Activated CD4-positive, alpha-beta memory T cell treated with anti-CD3 and anti-CD28 coated beads, Interleukin-2, amount 10 ng/mL, durations not matched to agents 7 days and 5 days (primary cell): Measurements from ENCODE around the gene GRM4. TPM values are rescaled to one million over a fixed set of nuclear protein-coding genes. Genes with fewer than 3 reads are reported as not detected.

Experiments
- CTCF ChIA-PET: fragments of 350-600 bp; sonication (Branson Sonifier 250); formaldehyde crosslinking; loops from one replicate; lab custom pipeline; 2021; ENCODE audit warnings: antibody characterized with exemption, inconsistent platforms; lab: Charles Lee
- POLR2A ChIA-PET: fragments of 350-600 bp; sonication (Branson Sonifier 250); formaldehyde crosslinking; loops from one replicate; lab custom pipeline; 2021; ENCODE audit warnings: antibody characterized with exemption; lab: Charles Lee
- DNase-seq: peaks from one replicate; pipeline ENCODE4 v3.0.0-alpha.2; 2020
- H3K27ac Mint-ChIP-seq: one replicate; pipeline ENCODE4 v1.8.0; 2021; ENCODE audit warnings: mild to moderate bottlenecking, mixed read lengths
- H3K27me3 Mint-ChIP-seq: one replicate; pipeline ENCODE4 v1.8.0; 2021; ENCODE audit warnings: mixed read lengths
- H3K36me3 Mint-ChIP-seq: one replicate; pipeline ENCODE4 v1.8.0; 2021; ENCODE audit warnings: low read depth, mixed read lengths
- H3K4me1 Mint-ChIP-seq: one replicate; pipeline ENCODE4 v1.8.0; 2021; ENCODE audit warnings: mixed read lengths
- H3K4me3 Mint-ChIP-seq: one replicate; pipeline ENCODE4 v1.8.0; 2021; ENCODE audit warnings: mild to moderate bottlenecking, mixed read lengths
- H3K9me3 Mint-ChIP-seq: one replicate; pipeline ENCODE4 v1.8.0; 2021; ENCODE audit warnings: mixed read lengths
- total RNA-seq, 2 experiments: library from RNA; stranded (reverse); gene quantifications; one replicate each; pipeline ENCODE4 v1.2.3, GENCODE V29; 2021

GRM4 gene
- total RNA-seq, 2 experiments from 2014 or later, result not detected

GRCh38 chr6:34066218-34066571 lies 79.7 kb downstream of the GRM4 start:
- H3K27ac Mint-ChIP-seq, result no peak overlapping the region
- ChIA-PET POLR2A (no interaction called here), CTCF (no interaction called here)
- no peaks in the 10 kb centered on the region for H3K36me3 Mint-ChIP-seq
- no peaks in the 10 kb centered on the region for H3K9me3 Mint-ChIP-seq
- no peak overlapping the region for H3K4me3 Mint-ChIP-seq
- H3K4me1 Mint-ChIP-seq, result no peaks in the 10 kb centered on the region
- no peaks in the 10 kb centered on the region for H3K27me3 Mint-ChIP-seq
- no peak for DNase-seq

DNA sequence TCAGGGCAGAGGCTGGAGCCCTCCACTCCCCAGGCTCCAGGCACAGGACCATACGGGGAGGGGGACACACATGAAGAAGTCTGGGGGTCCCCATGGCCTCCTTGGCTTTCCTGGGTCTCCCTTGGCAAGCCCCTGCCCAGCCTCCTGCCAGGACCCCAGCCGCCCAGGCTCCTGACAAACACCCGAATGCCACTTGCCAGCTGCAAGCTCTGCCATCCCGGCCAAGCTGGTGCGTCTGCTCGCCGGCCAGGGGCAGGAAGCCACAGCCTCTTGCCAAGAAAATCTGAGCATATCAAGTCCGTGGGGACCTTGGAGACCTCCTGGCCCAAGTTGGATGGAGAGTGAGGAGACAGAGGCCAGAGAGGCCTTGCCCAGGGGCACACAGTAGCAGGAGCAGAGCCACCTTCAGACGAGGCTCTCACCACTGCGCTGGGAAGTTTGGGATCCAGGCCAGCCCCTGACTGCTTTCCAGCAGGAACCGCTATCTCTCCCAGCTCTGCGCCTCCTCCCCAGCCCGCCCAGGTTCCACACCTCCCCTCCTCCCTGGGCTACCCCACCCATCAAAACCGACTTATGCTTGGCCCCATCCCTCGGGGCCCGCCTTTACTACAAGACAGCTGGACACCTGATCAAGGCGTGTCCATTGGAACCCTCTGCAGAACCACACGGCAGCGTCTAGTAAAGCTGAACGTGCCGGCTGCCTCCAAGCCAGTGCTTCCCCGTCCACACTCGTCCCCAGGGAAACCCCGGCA lies 80.2 kb downstream of the GRM4 start:
- Mint-ChIP-seq H3K27me3 (no peaks in the 10 kb centered on the region), H3K27ac (no peak overlapping the region), H3K36me3 (no peaks in the 10 kb centered on the region), H3K4me1 (no peaks in the 10 kb centered on the region), H3K9me3 (no peaks in the 10 kb centered on the region), H3K4me3 (no peak overlapping the region)
- CTCF ChIA-PET, result no interaction called here
- POLR2A ChIA-PET, result no interaction called here
- no peak for DNase-seq

- Mint-ChIP-seq H3K27me3 (no peaks in the 10 kb centered on the region), H3K4me1 (no peaks in the 10 kb centered on the region), H3K27ac (no peak overlapping the region), H3K36me3 (no peaks in the 10 kb centered on the region), H3K9me3 (no peaks in the 10 kb centered on the region), H3K4me3 (no peak overlapping the region)
- no peak for DNase-seq
- CTCF ChIA-PET, result interaction anchor here (1.7 kb wide), 1 partner anchor 9 kb away, joined by 5 read pairs; no protein-coding TSS in a partner anchor
- POLR2A ChIA-PET, result no interaction called here
Observed at GRCh38 chr6:34064675-34065074, 81.2 kb downstream of the GRM4 start.

- Mint-ChIP-seq H3K4me1 (no peaks in the 10 kb centered on the region), H3K27me3 (no peaks in the 10 kb centered on the region), H3K36me3 (no peaks in the 10 kb centered on the region), H3K4me3 (no peak overlapping the region), H3K27ac (no peak overlapping the region), H3K9me3 (no peaks in the 10 kb centered on the region)
- no peak for DNase-seq
- ChIA-PET POLR2A (no interaction called here), CTCF (interaction anchor here (1.0 to 1.7 kb wide), 2 partner anchors 8 to 32 kb away, joined by 4 to 5 read pairs; no protein-coding TSS in a partner anchor)
Observed at GRCh38 chr6:34063651-34064050, 82.2 kb downstream of the GRM4 start.

- CTCF ChIA-PET, result interaction anchor here (1.7 kb wide), 1 partner anchor 8 kb away, joined by 5 read pairs; no protein-coding TSS in a partner anchor
- POLR2A ChIA-PET, result no interaction called here
- no peaks in the 10 kb centered on the region for H3K27me3 Mint-ChIP-seq
- no peak overlapping the region for H3K4me3 Mint-ChIP-seq
- DNase-seq, result no peak
- H3K27ac Mint-ChIP-seq, result no peak overlapping the region
- H3K36me3 Mint-ChIP-seq, result no peaks in the 10 kb centered on the region
- no peaks in the 10 kb centered on the region for H3K9me3 Mint-ChIP-seq
- no peaks in the 10 kb centered on the region for H3K4me1 Mint-ChIP-seq
Observed at GRCh38 chr6:34062815-34063214, 83.1 kb downstream of the GRM4 start.

- ChIA-PET CTCF (no interaction called here), POLR2A (no interaction called here)
- DNase-seq, result no peak
- H3K9me3 Mint-ChIP-seq, result no peaks in the 10 kb centered on the region
- H3K4me3 Mint-ChIP-seq, result no peak overlapping the region
- no peaks in the 10 kb centered on the region for H3K4me1 Mint-ChIP-seq
- H3K27me3 Mint-ChIP-seq, result no peaks in the 10 kb centered on the region
- H3K36me3 Mint-ChIP-seq, result no peaks in the 10 kb centered on the region
- no peak overlapping the region for H3K27ac Mint-ChIP-seq
Observed at GRCh38 chr6:34062156-34062555, 83.7 kb downstream of the GRM4 start.

DNA sequence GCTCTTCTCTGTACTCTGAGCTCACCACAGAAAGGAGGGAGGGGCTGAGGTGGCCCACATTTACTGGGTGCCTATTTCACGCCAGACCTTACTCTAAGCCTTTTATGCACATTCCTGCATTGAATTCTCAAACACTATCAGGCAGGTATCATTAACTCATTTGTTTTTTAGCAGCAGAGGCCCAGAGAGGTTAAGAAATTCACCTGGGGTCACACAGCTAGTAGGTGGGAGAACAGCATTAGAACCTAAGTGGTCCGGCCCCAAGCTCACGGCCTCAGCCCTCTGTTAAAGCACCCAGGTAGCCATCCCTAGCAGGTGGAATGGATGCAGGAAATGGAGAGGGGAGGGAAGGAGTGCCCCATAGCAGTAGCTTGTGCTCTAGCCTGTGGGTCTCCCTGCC lies 84.5 kb downstream of the GRM4 start:
- Mint-ChIP-seq H3K9me3 (no peaks in the 10 kb centered on the region), H3K4me1 (no peaks in the 10 kb centered on the region), H3K36me3 (no peaks in the 10 kb centered on the region), H3K27ac (no peak overlapping the region), H3K4me3 (no peak overlapping the region), H3K27me3 (no peaks in the 10 kb centered on the region)
- DNase-seq, result no peak
- POLR2A ChIA-PET, result no interaction called here
- CTCF ChIA-PET, result no interaction called here

DNA sequence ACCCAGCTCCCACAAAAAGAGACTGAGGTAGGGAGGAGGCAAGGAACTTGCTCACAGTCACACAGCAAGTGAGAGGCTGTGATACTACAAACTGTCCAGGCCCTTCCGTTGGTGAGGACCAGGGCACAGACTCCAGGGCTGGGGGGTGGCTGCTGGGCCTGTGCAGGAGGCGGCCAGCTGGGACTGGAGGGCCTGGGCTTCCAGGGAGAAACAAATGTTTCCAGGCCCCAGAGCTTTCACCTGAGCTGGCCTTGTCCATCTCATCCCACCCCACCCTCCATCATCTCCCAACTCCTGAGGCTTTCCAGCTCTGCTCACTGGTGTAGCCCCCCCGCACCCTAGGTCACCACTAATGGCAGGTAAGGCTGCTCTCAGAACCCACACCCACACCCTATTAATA lies 86.0 kb downstream of the GRM4 start:
- POLR2A ChIA-PET, result no interaction called here
- no peak overlapping the region for H3K4me3 Mint-ChIP-seq
- H3K27ac Mint-ChIP-seq, result no peak overlapping the region
- no peak for DNase-seq
- no peaks in the 10 kb centered on the region for H3K36me3 Mint-ChIP-seq
- CTCF ChIA-PET, result no interaction called here
- H3K9me3 Mint-ChIP-seq, result no peaks in the 10 kb centered on the region
- no peaks in the 10 kb centered on the region for H3K27me3 Mint-ChIP-seq
- H3K4me1 Mint-ChIP-seq, result no peaks in the 10 kb centered on the region

DNA sequence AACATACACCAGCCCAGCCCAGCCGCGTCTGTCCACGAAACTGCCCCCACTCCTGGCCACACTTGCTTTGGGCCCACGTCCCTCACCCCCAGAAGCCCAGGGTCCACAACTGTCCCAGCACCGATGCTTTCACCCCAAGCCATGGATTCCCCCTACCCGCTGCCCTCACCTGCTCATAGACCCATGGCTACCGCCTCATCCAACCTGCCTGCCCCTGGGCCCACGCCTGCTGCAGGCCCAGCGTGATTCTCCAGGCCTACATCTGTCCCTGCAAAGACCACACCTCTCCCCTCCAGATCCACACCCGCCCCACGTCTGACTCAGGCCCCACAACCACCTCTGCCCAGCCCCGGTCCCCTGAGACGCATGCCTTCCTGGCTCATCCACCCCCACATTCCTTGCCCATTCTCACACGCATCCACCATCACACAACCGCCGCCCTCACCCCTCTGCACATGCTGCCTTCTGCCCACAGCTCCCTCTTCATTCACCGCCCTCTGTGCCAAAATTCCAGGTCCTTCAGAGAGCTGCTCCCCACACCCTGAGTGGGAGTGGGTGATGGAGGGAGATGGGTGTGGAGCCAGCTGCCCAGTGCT lies 86.7 kb downstream of the GRM4 start:
- Mint-ChIP-seq H3K4me1 (no peaks in the 10 kb centered on the region), H3K36me3 (no peaks in the 10 kb centered on the region), H3K9me3 (no peaks in the 10 kb centered on the region), H3K4me3 (no peak overlapping the region), H3K27me3 (no peaks in the 10 kb centered on the region), H3K27ac (no peak overlapping the region)
- DNase-seq, result no peak
- POLR2A ChIA-PET, result no interaction called here
- CTCF ChIA-PET, result no interaction called here

DNA sequence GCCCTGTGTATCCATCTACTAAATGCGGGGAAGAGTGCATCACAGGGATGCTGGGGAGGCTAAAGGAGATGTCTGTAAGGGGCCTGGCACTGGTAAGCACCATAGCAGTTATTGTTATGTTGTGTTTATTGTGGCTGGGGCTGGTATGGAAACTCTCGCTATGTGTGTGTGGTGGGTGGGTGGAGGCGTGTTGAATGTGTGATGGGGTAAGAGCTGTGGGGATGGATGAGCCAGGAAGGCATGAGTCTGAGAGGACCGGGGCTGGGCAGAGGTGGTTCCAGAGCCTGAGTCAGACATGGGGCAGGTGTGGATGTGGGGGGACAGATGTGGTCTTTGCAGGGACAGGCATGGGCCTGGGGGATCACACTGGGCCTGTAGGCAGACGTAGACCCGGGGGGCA lies 88.1 kb downstream of the GRM4 start:
- Mint-ChIP-seq H3K27me3 (peaks cover 2% of the 10 kb centered on the region), H3K4me3 (no peak overlapping the region), H3K4me1 (no peaks in the 10 kb centered on the region), H3K36me3 (no peaks in the 10 kb centered on the region), H3K9me3 (no peaks in the 10 kb centered on the region), H3K27ac (no peak overlapping the region)
- no peak for DNase-seq
- ChIA-PET CTCF (interaction anchor here (0.9 kb wide), 1 partner anchor 10 kb away, joined by 3 read pairs; no protein-coding TSS in a partner anchor), POLR2A (no interaction called here)

DNA sequence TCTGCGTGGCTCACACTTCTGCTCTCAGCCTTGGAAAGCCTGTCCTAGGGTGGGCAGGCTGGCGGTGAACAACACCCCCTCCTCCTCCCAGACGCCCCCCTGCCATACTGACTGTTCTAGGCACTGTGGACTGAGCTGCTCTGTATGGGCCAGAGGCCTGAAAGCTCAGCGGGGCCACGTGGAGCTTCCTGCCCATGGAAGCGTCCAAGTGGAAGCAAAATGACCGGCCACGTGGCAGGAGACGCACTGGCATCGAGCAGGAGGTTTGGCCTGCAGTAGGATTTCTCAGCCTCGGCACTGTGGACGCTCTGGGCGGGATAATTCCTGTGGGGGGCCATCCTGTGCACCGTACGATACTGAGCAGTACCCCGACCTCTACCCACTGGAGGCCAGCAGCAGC lies 88.7 kb downstream of the GRM4 start:
- Mint-ChIP-seq H3K4me3 (no peak overlapping the region), H3K4me1 (no peaks in the 10 kb centered on the region), H3K9me3 (no peaks in the 10 kb centered on the region), H3K36me3 (no peaks in the 10 kb centered on the region), H3K27me3 (peaks cover 3% of the 10 kb centered on the region), H3K27ac (no peak overlapping the region)
- ChIA-PET CTCF (no interaction called here), POLR2A (no interaction called here)
- DNase-seq, result no peak

GRCh38 chr6:34056305-34057108 lies 89.4 kb downstream of the GRM4 start:
- H3K9me3 Mint-ChIP-seq, result no peaks in the 10 kb centered on the region
- H3K36me3 Mint-ChIP-seq, result no peaks in the 10 kb centered on the region
- no peak overlapping the region for H3K27ac Mint-ChIP-seq
- no peaks in the 10 kb centered on the region for H3K4me1 Mint-ChIP-seq
- POLR2A ChIA-PET, result no interaction called here
- no peak for DNase-seq
- peaks cover 3% of the 10 kb centered on the region for H3K27me3 Mint-ChIP-seq
- CTCF ChIA-PET, result no interaction called here
- no peak overlapping the region for H3K4me3 Mint-ChIP-seq

DNA sequence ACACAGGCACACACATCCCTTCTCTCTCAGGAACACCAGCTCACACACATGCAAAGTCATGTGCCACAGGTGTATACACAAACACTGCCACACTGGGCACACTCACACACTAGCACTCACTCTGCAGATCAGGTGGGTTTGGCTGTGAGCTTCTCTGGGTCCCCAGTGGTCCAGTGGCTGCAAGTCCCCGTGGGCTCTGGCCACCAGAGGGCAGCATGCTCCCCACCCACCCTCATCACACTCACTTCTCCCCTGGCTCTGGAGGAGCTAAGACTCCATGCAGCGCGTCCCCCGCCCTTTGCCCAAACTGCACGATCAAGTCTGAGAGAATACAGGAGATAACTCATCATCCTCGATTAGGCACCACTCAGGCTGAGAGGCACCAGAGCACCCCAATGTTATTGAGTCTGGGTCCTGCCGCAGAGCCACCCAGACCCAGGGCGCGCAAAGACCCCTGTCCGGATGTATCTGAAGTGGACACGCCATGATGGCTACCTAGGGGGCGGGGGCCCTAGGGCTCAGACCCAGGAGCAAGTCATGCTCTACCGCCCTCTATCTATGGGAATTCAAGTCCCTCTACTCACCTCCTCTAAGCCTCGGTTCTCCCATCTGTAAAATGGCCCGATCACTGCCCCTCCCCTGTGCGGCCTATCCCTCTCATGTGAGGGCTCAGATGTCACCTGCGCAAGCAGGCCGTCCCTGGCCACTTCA lies 90.5 kb downstream of the GRM4 start:
- ChIA-PET POLR2A (interaction anchor here (1.1 kb wide), 1 partner anchor 282 kb away, joined by 3 read pairs; no protein-coding TSS in a partner anchor), CTCF (interaction anchor here (0.7 to 2.7 kb wide), 13 partner anchors 8 to 295 kb away, joined by 3 to 32 read pairs (median 3); no protein-coding TSS in a partner anchor)
- no peaks in the 10 kb centered on the region for H3K4me1 Mint-ChIP-seq
- DNase-seq, result peak; percentile 58
- H3K9me3 Mint-ChIP-seq, result no peaks in the 10 kb centered on the region
- peaks cover 3% of the 10 kb centered on the region for H3K27me3 Mint-ChIP-seq
- no peaks in the 10 kb centered on the region for H3K36me3 Mint-ChIP-seq
- no peak overlapping the region for H3K4me3 Mint-ChIP-seq
- H3K27ac Mint-ChIP-seq, result no peak overlapping the region
